Spinal cord (tissue), 10 donors: ENCODE measurements around the gene GABRG3. TPM values are rescaled to one million over a fixed set of nuclear protein-coding genes. Genes with fewer than 3 reads are reported as not detected.
A peak's percentile ranks its signal among the peaks of the same experiment; 100 is the strongest.
"Not testable (repeated sequence)": the region's sequence is repeated elsewhere in the genome, so short reads cannot be mapped to it uniquely, and the experiment has no call there.

Experiments
- DNase-seq, 6 donors: peaks; one replicate each; pipeline versions ENCODE4 v3.0.0 to v3.0.0-alpha.2; 2013 to 2015; ENCODE audit warnings: low spot score in 6 of 6, low read depth in 4 of 6
- H3K27ac ChIP-seq: one replicate; pipeline ENCODE4 v1.5.1; 2013; ENCODE audit warnings: low read depth, low read length, control low read depth
- H3K27me3 ChIP-seq: one replicate; pipeline ENCODE4 v1.6.1; 2013; ENCODE audit warnings: low read length; ENCODE audit not compliant: control insufficient read depth, insufficient read depth
- H3K36me3 ChIP-seq: one replicate; pipeline ENCODE4 v1.6.1; 2013; ENCODE audit warnings: low read length; ENCODE audit not compliant: control insufficient read depth, insufficient read depth
- H3K4me1 ChIP-seq: one replicate; pipeline ENCODE4 v1.6.1; 2013; ENCODE audit warnings: low read length; ENCODE audit not compliant: control insufficient read depth, insufficient read depth
- H3K4me3 ChIP-seq: one replicate; pipeline ENCODE4 v1.5.1; 2013; ENCODE audit warnings: low read depth, low read length, control low read depth
- H3K9me3 ChIP-seq: one replicate; pipeline ENCODE4 v1.6.1; 2013; ENCODE audit warnings: low read length; ENCODE audit not compliant: control insufficient read depth, insufficient read depth
- WGBS: methylation state at CpG from one replicate; pipeline ENCODE4 v1.1.5; 2013; ENCODE audit warnings: missing lambda C conversion rate; ENCODE audit not compliant: insufficient coverage; 5-methylcytosine and 5-hydroxymethylcytosine counted together
- polyA plus RNA-seq, 2 donors: library from polyadenylated mRNA; unstranded; fragments of 120-200 nt; gene quantifications; one replicate each; pipeline ENCODE4 v1.2.1, GENCODE V29; 2013; ENCODE audit not compliant: insufficient read length in 2 of 2
- total RNA-seq, 2 donors: library from RNA; depleted of rRNA in 1 of 2; stranded (reverse); fragments of 120-200 nt in 1 of 2; fragments of >200 nt in 1 of 2; gene quantifications; one replicate each; pipeline versions ENCODE4 v1.2.3 to v1.2.4, GENCODE V29; 2013 to 2014
- donor health status: healthy.

Gene GABRG3
- total and polyA plus RNA-seq, 4 donors = 5.7 to 23.7 (median 10.4) TPM

GRCh38 chr15:27175472-27176153, 204.6 kb downstream of the GABRG3 start:
- peak in 1 of 6 donors; percentile 61 for DNase-seq
- Histone ChIP-seq H3K27me3 (no peaks in the 10 kb centered on the region), H3K4me3 (no peak overlapping the region), H3K27ac (no peak overlapping the region), H3K4me1 (peaks cover 12% of the 10 kb centered on the region), H3K36me3 (no peaks in the 10 kb centered on the region), H3K9me3 (no peaks in the 10 kb centered on the region)
- WGBS = 58% methylated on average over 2 of the region's 2 CpGs

- WGBS = 100% methylated on average over 1 of the region's 4 CpGs
Measured at GRCh38 chr15:27176785-27177406, 205.9 kb downstream of the GABRG3 start.

GRCh38 chr15:27179789-27180188, 208.8 kb downstream of the GABRG3 start:
- Histone ChIP-seq H3K36me3 (no peaks in the 10 kb centered on the region), H3K27ac (no peak overlapping the region), H3K4me1 (peaks cover 12% of the 10 kb centered on the region), H3K27me3 (no peaks in the 10 kb centered on the region), H3K9me3 (no peaks in the 10 kb centered on the region), H3K4me3 (no peak overlapping the region)
- 75% methylated on average over 7 of the region's 7 CpGs for WGBS
- DNase-seq = no peak

More at GRCh38 chr15:27176785-27177406, 205.9 kb downstream of the GABRG3 start:
- H3K27me3 ChIP-seq = no peaks in the 10 kb centered on the region
- no peaks in the 10 kb centered on the region for H3K36me3 ChIP-seq
- H3K4me3 ChIP-seq = no peak overlapping the region
- H3K9me3 ChIP-seq = no peaks in the 10 kb centered on the region
- no peak for DNase-seq
- no peak overlapping the region for H3K27ac ChIP-seq
- H3K4me1 ChIP-seq = peaks cover 12% of the 10 kb centered on the region

GRCh38 chr15:27182561-27183110, 211.7 kb downstream of the GABRG3 start:
- H3K4me1 ChIP-seq = peaks cover 8% of the 10 kb centered on the region

GRCh38 chr15:27183201-27183600, 212.2 kb downstream of the GABRG3 start:
- Histone ChIP-seq H3K4me3 (no peak overlapping the region), H3K36me3 (no peaks in the 10 kb centered on the region), H3K9me3 (no peaks in the 10 kb centered on the region), H3K27me3 (no peaks in the 10 kb centered on the region), H3K27ac (no peak overlapping the region), H3K4me1 (peaks cover 8% of the 10 kb centered on the region)
- DNase-seq = peak in 4 of 6 donors; percentile 26 to 93 (median 36)
- no CpG with 5 or more reads among the region's 4 CpGs for WGBS

More at GRCh38 chr15:27182561-27183110, 211.7 kb downstream of the GABRG3 start:
- no peaks in the 10 kb centered on the region for H3K27me3 ChIP-seq
- H3K9me3 ChIP-seq = no peaks in the 10 kb centered on the region
- no peak overlapping the region for H3K4me3 ChIP-seq
- 38% methylated on average over 9 of the region's 13 CpGs for WGBS
- H3K27ac ChIP-seq = no peak overlapping the region
- DNase-seq = peak in 3 of 6 donors; percentile 21 to 87 (median 25)
- H3K36me3 ChIP-seq = no peaks in the 10 kb centered on the region

- H3K4me3 ChIP-seq, H3K27me3 ChIP-seq, H3K36me3 ChIP-seq, DNase-seq, H3K9me3 ChIP-seq, H3K27ac ChIP-seq, H3K4me1 ChIP-seq: not testable (repeated sequence)
- WGBS = no CpG with 5 or more reads among the region's 4 CpGs
Measured at GRCh38 chr15:27191515-27191914, 220.5 kb downstream of the GABRG3 start.

- peak in 2 of 6 donors; percentile 39 to 93 for DNase-seq
- Histone ChIP-seq H3K27ac (no peak overlapping the region), H3K36me3 (no peaks in the 10 kb centered on the region), H3K4me3 (no peak overlapping the region), H3K9me3 (no peaks in the 10 kb centered on the region), H3K27me3 (no peaks in the 10 kb centered on the region), H3K4me1 (peaks cover 2% of the 10 kb centered on the region)
- 76% methylated on average over 3 of the region's 6 CpGs for WGBS
Measured at GRCh38 chr15:27196691-27197090, 225.7 kb downstream of the GABRG3 start.

- Histone ChIP-seq H3K9me3 (no peaks in the 10 kb centered on the region), H3K27ac (no peak overlapping the region), H3K27me3 (no peaks in the 10 kb centered on the region), H3K36me3 (no peaks in the 10 kb centered on the region), H3K4me1 (no peaks in the 10 kb centered on the region), H3K4me3 (no peak overlapping the region)
- WGBS = no CpG with 5 or more reads among the region's 3 CpGs
- DNase-seq = no peak
Measured at GRCh38 chr15:27201425-27201824, 230.4 kb downstream of the GABRG3 start.

- Histone ChIP-seq H3K9me3 (no peaks in the 10 kb centered on the region), H3K36me3 (no peaks in the 10 kb centered on the region), H3K27me3 (no peaks in the 10 kb centered on the region), H3K27ac (no peak overlapping the region), H3K4me1 (no peaks in the 10 kb centered on the region), H3K4me3 (no peak overlapping the region)
- DNase-seq = no peak
- 95% methylated on average over 7 of the region's 10 CpGs for WGBS
Measured at GRCh38 chr15:27210176-27210575, 239.2 kb downstream of the GABRG3 start.
